GM18517 (cell line): ENCODE measurements around the gene HNRNPH2.

Experiments
- ATAC-seq: cut with Tn5 transposase; IDR thresholded peaks from one replicate; pipeline ENCODE4 v1.9.1; 2021; ENCODE audit warnings: mild to moderate bottlenecking, moderate library complexity; ENCODE audit not compliant: unreplicated experiment

The HNRNPH2 gene

GRCh38 chrX:101450961-101451360, 42.9 kb downstream of the HNRNPH2 start:
- ATAC-seq: no peak

GRCh38 chrX:101452056-101452455, 44.0 kb downstream of the HNRNPH2 start:
- no peak for ATAC-seq

GRCh38 chrX:101460669-101461068, 52.6 kb downstream of the HNRNPH2 start:
- ATAC-seq: no peak

GRCh38 chrX:101462892-101463291, 54.9 kb downstream of the HNRNPH2 start:
- no peak for ATAC-seq
